GM23338 (cell line): ENCODE data around the gene PNKP. TPM values are rescaled to one million over a fixed set of nuclear protein-coding genes. Genes with fewer than 3 reads are reported as not detected.

Experiments
- ATAC-seq: fragments of 200-7000 bp; cut with Tn5 transposase; 3 replicates; pipeline ENCODE4 v1.9.1; 2020
- DNase-seq: peaks from one replicate; pipeline ENCODE4 v3.0.0-alpha.2; 2015; ENCODE audit warnings: low spot score
- H2AFZ ChIP-seq: fragments of 200-600 bp; sonication (generic); 2 replicates; pipeline ENCODE4 v1.8.0; 2016; ENCODE audit warnings: antibody characterized with exemption, mild to moderate bottlenecking, moderate library complexity
- H3F3A ChIP-seq: fragments of 200-600 bp; sonication (generic); replicated peaks from 2 replicates; pipeline ENCODE4 v1.8.0; 2017; ENCODE audit warnings: antibody characterized with exemption, mixed run types, low read depth
- H3K27ac ChIP-seq: fragments of 200-600 bp; sonication (generic); 2 replicates; pipeline ENCODE4 v1.6.1; 2016; ENCODE audit warnings: low read depth
- H3K27me3 ChIP-seq: fragments of 200-600 bp; sonication (generic); 2 replicates; pipeline ENCODE4 v1.8.0; 2016; ENCODE audit warnings: mild to moderate bottlenecking, mixed run types, moderate library complexity; ENCODE audit not compliant: insufficient read depth
- H3K36me3 ChIP-seq: fragments of 200-600 bp; sonication (generic); 2 replicates; pipeline ENCODE4 v1.8.0; 2016; ENCODE audit warnings: mild to moderate bottlenecking; ENCODE audit not compliant: insufficient read depth
- H3K4me1 ChIP-seq: fragments of 200-600 bp; sonication (generic); 2 replicates; pipeline ENCODE4 v1.8.0; 2016; ENCODE audit warnings: mild to moderate bottlenecking, moderate library complexity; ENCODE audit not compliant: insufficient read depth
- H3K4me2 ChIP-seq: fragments of 200-600 bp; sonication (generic); 2 replicates; pipeline ENCODE4 v1.7.1; 2017; ENCODE audit warnings: mixed run types
- H3K4me3 ChIP-seq: fragments of 200-600 bp; sonication (generic); 2 replicates; pipeline ENCODE4 v1.6.1; 2016; ENCODE audit warnings: mixed run types
- H3K79me2 ChIP-seq: fragments of 200-600 bp; sonication (generic); replicated peaks from 2 replicates; pipeline ENCODE4 v1.8.0; 2017; ENCODE audit warnings: mild to moderate bottlenecking; ENCODE audit not compliant: insufficient read depth
- H3K9me2 ChIP-seq: fragments of 200-600 bp; sonication (generic); 2 replicates; pipeline ENCODE4 v1.8.0; 2017; ENCODE audit not compliant: insufficient read depth
- H4K20me1 ChIP-seq: fragments of 200-600 bp; sonication (generic); replicated peaks from 2 replicates; pipeline ENCODE4 v1.8.0; 2017; ENCODE audit warnings: mild to moderate bottlenecking; ENCODE audit not compliant: insufficient read depth
- H3K27ac Mint-ChIP-seq: 2 replicates; pipeline ENCODE4 v1.8.0; 2020; ENCODE audit warnings: inconsistent platforms, mild to moderate bottlenecking, moderate library complexity, mixed read lengths
- H3K27me3 Mint-ChIP-seq: 3 replicates; pipeline ENCODE4 v1.8.0; 2022; ENCODE audit warnings: low read depth, mild to moderate bottlenecking, moderate library complexity, mixed read lengths, inconsistent platforms; ENCODE audit not compliant: insufficient read depth, poor library complexity
- H3K36me3 Mint-ChIP-seq: 3 replicates; pipeline ENCODE4 v1.8.0; 2021; ENCODE audit warnings: low read depth, mild to moderate bottlenecking, inconsistent platforms, moderate library complexity, mixed read lengths
- H3K4me1 Mint-ChIP-seq: 3 replicates; pipeline ENCODE4 v1.8.0; 2020; ENCODE audit warnings: mild to moderate bottlenecking, inconsistent platforms, mixed read lengths
- H3K4me3 Mint-ChIP-seq: 3 replicates; pipeline ENCODE4 v1.8.0; 2021; ENCODE audit warnings: moderate library complexity, mild to moderate bottlenecking, inconsistent platforms, mixed read lengths
- H3K9me3 Mint-ChIP-seq: 3 replicates; pipeline ENCODE4 v1.8.0; 2020; ENCODE audit warnings: moderate library complexity, mild to moderate bottlenecking, inconsistent platforms, mixed read lengths
- CREB1 ChIP-seq: fragments of 250-450 bp; sonication (Bioruptor Pico); IDR thresholded peaks from 2 replicates; pipeline ENCODE4 v1.5.0; 2020; ENCODE audit warnings: low read depth, mild to moderate bottlenecking, moderate library complexity
- CTCF ChIP-seq, 2 experiments: fragments of 200-600 bp in 1 of 2; sonication (generic) in 1 of 2; conservative IDR thresholded peaks; 2 replicates each; pipeline versions ENCODE4 v1.5.1 to v1.6.1; 2016 to 2017; ENCODE audit warnings: antibody characterized with exemption in 2 of 2, low read depth in 2 of 2, mild to moderate bottlenecking in 2 of 2, moderate library complexity in 1 of 2
- EZH2 ChIP-seq: fragments of 200-600 bp; sonication (generic); IDR thresholded peaks from one replicate; pipeline ENCODE4 v1.8.0; 2017; ENCODE audit warnings: antibody characterized with exemption, mild to moderate bottlenecking, low read depth; ENCODE audit not compliant: unreplicated experiment
- EZH2phosphoT487 ChIP-seq: fragments of 200-600 bp; sonication (generic); IDR thresholded peaks from one replicate; pipeline ENCODE4 v1.8.1; 2018; ENCODE audit warnings: antibody characterized with exemption; ENCODE audit not compliant: unreplicated experiment
- JUNB ChIP-seq: IDR thresholded peaks from one replicate; pipeline ENCODE4 v1.6.1; 2016; ENCODE audit warnings: antibody characterized with exemption; ENCODE audit not compliant: unreplicated experiment
- NANOG ChIP-seq: IDR thresholded peaks from 2 replicates; pipeline ENCODE4 v1.6.1; 2016; ENCODE audit warnings: antibody characterized with exemption, borderline replicate concordance
- POLR2AphosphoS5 ChIP-seq: IDR thresholded peaks from 2 replicates; pipeline ENCODE4 v1.6.1; 2016; ENCODE audit warnings: antibody characterized with exemption, low read depth
- REST ChIP-seq: IDR thresholded peaks from one replicate; pipeline ENCODE4 v1.6.1; 2018; ENCODE audit warnings: antibody characterized with exemption; ENCODE audit not compliant: unreplicated experiment
- STAT1 ChIP-seq: IDR thresholded peaks from one replicate; pipeline ENCODE4 v1.6.1; 2016; ENCODE audit warnings: antibody characterized with exemption; ENCODE audit not compliant: unreplicated experiment
- ZNF114 ChIP-seq: fragments of 250-450 bp; sonication (Bioruptor Pico); IDR thresholded peaks from 2 replicates; pipeline ENCODE4 v1.5.0; 2020; ENCODE audit warnings: mild to moderate bottlenecking, moderate library complexity
- ZNF331 ChIP-seq: fragments of 250-450 bp; sonication (Bioruptor Pico); IDR thresholded peaks from 2 replicates; pipeline ENCODE4 v1.5.0; 2020; ENCODE audit warnings: low read depth, mild to moderate bottlenecking, moderate library complexity
- polyA plus RNA-seq: library from polyadenylated mRNA; unstranded; fragments of >200 nt; fragmentation: Nextera tagmentation; extraction: Ambion mirVana; gene quantifications from 2 replicates; pipeline ENCODE4 v1.2.1, GENCODE V29; 2016
- total RNA-seq: library from RNA; depleted of rRNA; stranded (reverse); fragments of >200 nt; shearing (Covaris generic); gene quantifications from 2 replicates; pipeline ENCODE4 v1.2.3, GENCODE V29; 2014

Gene PNKP
- total and polyA plus RNA-seq, 2 experiments from 2014 or later: 99.6 to 109 TPM

GRCh38 chr19:49869484-49870308 is 2.3 kb upstream of the PNKP start:
- H3F3A ChIP-seq: peaks cover 31% of the 10 kb centered on the region
- peak overlapping the region; percentile 84 for H3K4me2 ChIP-seq
- peaks cover 26% of the 10 kb centered on the region for H3K36me3 Mint-ChIP-seq
- H3K27ac Mint-ChIP-seq: no peak overlapping the region
- peaks cover 24% of the 10 kb centered on the region for H3K79me2 ChIP-seq
- H3K9me3 Mint-ChIP-seq: peaks cover 7% of the 10 kb centered on the region
- peak overlapping the region; percentile 48 for H3K4me3 ChIP-seq
- H3K4me1 Mint-ChIP-seq: peaks cover 32% of the 10 kb centered on the region
- ATAC-seq (peak; percentile 69), DNase-seq (peak; percentile 100)
- TF ChIP-seq EZH2 (no peak), CREB1 (CRISPR knock-in tag) (peak; percentile 85), POLR2AphosphoS5 (peak; percentile 66)
- H2AFZ ChIP-seq: no peak overlapping the region
- peaks cover 21% of the 10 kb centered on the region for H3K27me3 Mint-ChIP-seq
- H4K20me1 ChIP-seq: peaks cover 8% of the 10 kb centered on the region
- peak overlapping the region; percentile 0; the same call in 1 of the 2 replicates for H3K27ac ChIP-seq
- H3K36me3 ChIP-seq: peaks cover 2% of the 10 kb centered on the region
- peaks cover 19% of the 10 kb centered on the region for H3K4me1 ChIP-seq
- H3K9me2 ChIP-seq: no peaks in the 10 kb centered on the region
- no peak overlapping the region; the same call in 2 of the 3 replicates for H3K4me3 Mint-ChIP-seq
- H3K27me3 ChIP-seq: no peaks in the 10 kb centered on the region

- H3K9me3 Mint-ChIP-seq: peaks cover 7% of the 10 kb centered on the region
- peak; percentile 10 for ATAC-seq
- TF ChIP-seq JUNB (no peak), ZNF114 (CRISPR knock-in tag) (no peak), NANOG (no peak), POLR2AphosphoS5 (no peak; the same call in 1 of the 2 replicates), EZH2phosphoT487 (no peak), CTCF (conservative IDR thresholded peaks at IDR 0.05; ENCODE audit: low read depth in 2 of 2) (no peak), REST (no peak), ZNF331 (no peak), STAT1 (no peak)
Observed at GRCh38 chr19:49869009-49869483, 1.7 kb upstream of the PNKP start.

More at GRCh38 chr19:49869009-49869483, 1.7 kb upstream of the PNKP start:
- Histone ChIP-seq H3K27ac (peak overlapping the region; percentile 94), H4K20me1 (peaks cover 13% of the 10 kb centered on the region), H3K79me2 (peaks cover 21% of the 10 kb centered on the region), H2AFZ (no peak overlapping the region), H3K27me3 (no peaks in the 10 kb centered on the region), H3K4me2 (peak overlapping the region; percentile 93), H3F3A (peaks cover 32% of the 10 kb centered on the region), H3K4me3 (peak overlapping the region; percentile 99), H3K9me2 (no peaks in the 10 kb centered on the region), H3K4me1 (peaks cover 19% of the 10 kb centered on the region), H3K36me3 (peaks cover 8% of the 10 kb centered on the region)
- Mint-ChIP-seq H3K4me1 (peaks cover 34% of the 10 kb centered on the region), H3K27ac (no peak overlapping the region), H3K36me3 (peaks cover 32% of the 10 kb centered on the region), H3K4me3 (no peak overlapping the region), H3K27me3 (peaks cover 21% of the 10 kb centered on the region)
- DNase-seq: no peak
